Ishikawa (cell line): ENCODE measurements around the gene PISD.

ENCODE experiments used
- CEBPB ChIP-seq: IDR thresholded peaks from 2 replicates; pipeline ENCODE4 v1.6.1; 2012
- CREB1 ChIP-seq: IDR thresholded peaks from 2 replicates; pipeline ENCODE4 v1.6.1; 2012; ENCODE audit warnings: low read depth
- EGR1 ChIP-seq: IDR thresholded peaks from 2 replicates; pipeline ENCODE4 v1.6.1; 2012
- EP300 ChIP-seq: IDR thresholded peaks from 2 replicates; pipeline ENCODE4 v1.6.1; 2012; ENCODE audit warnings: borderline replicate concordance
- FOXM1 ChIP-seq: IDR thresholded peaks from 2 replicates; pipeline ENCODE4 v1.6.1; 2012; ENCODE audit warnings: low read depth, borderline replicate concordance
- MAX ChIP-seq: IDR thresholded peaks from 2 replicates; pipeline ENCODE4 v1.6.1; 2012
- NFIC ChIP-seq: IDR thresholded peaks from 2 replicates; pipeline ENCODE4 v1.6.1; 2012
- RAD21 ChIP-seq: IDR thresholded peaks from 2 replicates; pipeline ENCODE4 v1.6.1; 2012; ENCODE audit warnings: low read depth
- TAF1 ChIP-seq: IDR thresholded peaks from 2 replicates; pipeline ENCODE4 v1.6.1; 2012; ENCODE audit warnings: low read depth, mild to moderate bottlenecking
- TCF12 ChIP-seq: IDR thresholded peaks from 2 replicates; pipeline ENCODE4 v1.6.1; 2012; ENCODE audit warnings: low read depth
- TEAD4 ChIP-seq: IDR thresholded peaks from 2 replicates; pipeline ENCODE4 v1.6.1; 2012
- USF1 ChIP-seq: IDR thresholded peaks from 2 replicates; pipeline ENCODE4 v1.6.1; 2012
- YY1 ChIP-seq: IDR thresholded peaks from 2 replicates; pipeline ENCODE4 v1.6.1; 2012; ENCODE audit warnings: low read depth
- ZBTB7A ChIP-seq: IDR thresholded peaks from 2 replicates; pipeline ENCODE4 v1.6.1; 2012; ENCODE audit warnings: low read depth
- TF ChIP-seq, protein P1 (sequence below): IDR thresholded peaks from 2 replicates; pipeline ENCODE4 v1.6.1; 2012; ENCODE audit warnings: low read depth, mild to moderate bottlenecking

PISD gene

DNA sequence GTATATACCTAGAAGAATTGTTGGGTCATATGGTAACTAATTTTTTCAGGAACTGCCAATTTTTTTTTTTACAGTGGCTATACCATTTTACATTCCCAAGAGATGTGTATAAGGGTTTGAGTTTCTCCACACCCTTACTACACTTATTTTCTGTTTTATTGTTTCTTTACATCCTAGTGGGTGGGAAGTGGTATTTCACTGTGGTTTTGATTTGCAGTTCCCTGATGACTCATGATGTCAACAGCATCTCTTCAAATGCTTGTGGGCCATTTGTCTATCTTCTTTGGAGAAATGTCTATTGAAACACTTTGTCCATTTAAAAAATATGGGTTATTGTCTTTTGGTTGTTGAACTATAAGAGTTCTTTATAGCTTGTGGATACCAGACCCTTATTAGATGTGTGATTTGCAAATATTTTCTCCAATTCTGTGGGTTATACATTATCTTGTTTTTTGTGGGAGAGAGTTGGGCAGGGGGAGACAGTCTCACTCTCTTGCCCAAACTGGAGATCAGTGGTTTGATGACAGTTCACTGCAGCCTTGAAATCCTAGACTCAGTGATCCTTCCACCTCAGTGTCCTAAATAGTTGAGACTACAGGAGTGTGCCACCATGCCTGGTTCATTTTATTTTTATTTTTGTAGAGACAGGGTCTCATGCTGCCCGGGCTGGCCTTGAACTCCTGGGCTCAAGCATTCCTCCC is 30.3 kb upstream of the PISD start:
- TF ChIP-seq YY1, result no peak
- no peak for TF ChIP-seq NFIC
- TF ChIP-seq EP300, result no peak

DNA sequence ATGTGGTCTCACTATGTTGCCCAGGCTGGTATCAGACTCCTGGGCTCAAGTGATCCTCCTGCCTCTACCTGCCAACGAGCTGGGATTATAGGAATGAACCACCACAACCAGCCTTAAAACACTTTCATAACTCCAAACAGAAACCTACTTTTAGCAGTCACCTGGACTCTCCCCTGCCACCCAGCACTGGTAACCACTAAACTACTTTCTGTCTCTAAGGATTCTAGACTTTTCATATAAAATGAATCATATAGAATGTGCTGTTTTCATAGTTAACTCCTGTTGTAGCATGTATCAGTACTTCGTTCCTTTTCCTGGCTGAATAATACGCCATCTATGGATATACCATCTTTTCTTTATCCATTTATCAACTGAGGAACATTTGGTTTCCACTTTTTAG is 29.4 kb upstream of the PISD start:
- TF ChIP-seq MAX (no peak), NFIC (no peak), CREB1 (no peak), YY1 (no peak), TAF1 (no peak), FOXM1 (no peak), TCF12 (no peak), EP300 (no peak), USF1 (no peak), EGR1 (no peak), ZBTB7A (no peak), RAD21 (no peak), CEBPB (no peak), TEAD4 (no peak)
- TF ChIP-seq, protein P1, sequence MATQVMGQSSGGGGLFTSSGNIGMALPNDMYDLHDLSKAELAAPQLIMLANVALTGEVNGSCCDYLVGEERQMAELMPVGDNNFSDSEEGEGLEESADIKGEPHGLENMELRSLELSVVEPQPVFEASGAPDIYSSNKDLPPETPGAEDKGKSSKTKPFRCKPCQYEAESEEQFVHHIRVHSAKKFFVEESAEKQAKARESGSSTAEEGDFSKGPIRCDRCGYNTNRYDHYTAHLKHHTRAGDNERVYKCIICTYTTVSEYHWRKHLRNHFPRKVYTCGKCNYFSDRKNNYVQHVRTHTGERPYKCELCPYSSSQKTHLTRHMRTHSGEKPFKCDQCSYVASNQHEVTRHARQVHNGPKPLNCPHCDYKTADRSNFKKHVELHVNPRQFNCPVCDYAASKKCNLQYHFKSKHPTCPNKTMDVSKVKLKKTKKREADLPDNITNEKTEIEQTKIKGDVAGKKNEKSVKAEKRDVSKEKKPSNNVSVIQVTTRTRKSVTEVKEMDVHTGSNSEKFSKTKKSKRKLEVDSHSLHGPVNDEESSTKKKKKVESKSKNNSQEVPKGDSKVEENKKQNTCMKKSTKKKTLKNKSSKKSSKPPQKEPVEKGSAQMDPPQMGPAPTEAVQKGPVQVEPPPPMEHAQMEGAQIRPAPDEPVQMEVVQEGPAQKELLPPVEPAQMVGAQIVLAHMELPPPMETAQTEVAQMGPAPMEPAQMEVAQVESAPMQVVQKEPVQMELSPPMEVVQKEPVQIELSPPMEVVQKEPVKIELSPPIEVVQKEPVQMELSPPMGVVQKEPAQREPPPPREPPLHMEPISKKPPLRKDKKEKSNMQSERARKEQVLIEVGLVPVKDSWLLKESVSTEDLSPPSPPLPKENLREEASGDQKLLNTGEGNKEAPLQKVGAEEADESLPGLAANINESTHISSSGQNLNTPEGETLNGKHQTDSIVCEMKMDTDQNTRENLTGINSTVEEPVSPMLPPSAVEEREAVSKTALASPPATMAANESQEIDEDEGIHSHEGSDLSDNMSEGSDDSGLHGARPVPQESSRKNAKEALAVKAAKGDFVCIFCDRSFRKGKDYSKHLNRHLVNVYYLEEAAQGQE, result no peak

DNA sequence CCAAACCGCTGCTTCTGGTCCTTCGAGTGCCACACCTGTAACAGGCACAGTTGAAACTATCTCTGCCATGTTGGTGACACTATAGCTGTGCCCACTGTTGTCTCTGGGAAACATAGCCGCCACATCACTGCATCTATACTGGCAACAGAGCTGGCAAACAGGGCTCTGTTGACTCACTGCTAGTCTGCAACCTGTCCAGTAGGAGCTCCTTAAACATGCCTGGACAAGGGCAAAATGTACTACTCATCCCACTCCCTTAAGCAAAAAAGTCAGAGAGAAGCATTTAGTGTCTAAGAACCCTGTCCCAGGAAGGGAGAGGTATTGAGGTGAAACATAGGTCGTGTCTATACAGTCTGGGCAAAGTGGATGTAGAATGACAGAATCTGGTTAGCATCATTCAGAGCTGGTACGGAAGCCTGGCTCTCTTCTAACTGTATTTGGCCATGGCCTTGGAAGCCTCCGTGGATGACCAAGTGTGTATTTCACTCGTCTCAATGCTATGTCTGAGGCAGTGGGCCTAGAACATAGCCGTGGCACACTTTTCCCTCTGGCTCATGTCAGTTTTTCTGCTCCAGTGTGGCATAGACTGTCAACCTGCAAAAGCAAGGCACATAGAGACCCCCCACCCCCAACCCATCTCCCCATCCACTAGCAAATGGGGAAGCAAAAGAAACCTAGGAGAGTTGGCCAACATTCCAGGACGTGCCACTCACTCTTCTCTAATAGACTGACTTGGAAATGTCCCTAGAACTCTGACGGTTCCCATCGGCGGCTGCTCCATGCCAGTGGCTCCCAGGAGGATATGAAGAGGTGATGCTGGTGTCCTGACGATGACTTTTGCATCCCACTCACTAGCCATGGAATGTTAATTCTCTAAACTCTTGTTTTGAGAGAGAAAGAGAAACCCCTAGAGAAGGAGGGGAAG is 21.4 kb upstream of the PISD start:
- no peak for TF ChIP-seq NFIC
- TF ChIP-seq, protein P1, result no peak
- no peak for TF ChIP-seq USF1
- no peak for TF ChIP-seq MAX
- TF ChIP-seq FOXM1, result no peak
- TF ChIP-seq CREB1, result no peak
- no peak for TF ChIP-seq CEBPB

- TF ChIP-seq RAD21, result no peak
- TF ChIP-seq CREB1, result no peak
- no peak for TF ChIP-seq TCF12
- TF ChIP-seq EP300, result no peak
Observed at GRCh38 chr22:31682751-31683150, 20.7 kb upstream of the PISD start.

- TF ChIP-seq FOXM1, result no peak
Observed at GRCh38 chr22:31681349-31682345, 19.6 kb upstream of the PISD start.
